ENCODE data around the gene PRB2. TPM values are rescaled to one million over a fixed set of nuclear protein-coding genes. Genes with fewer than 3 reads are reported as not detected.

The PRB2 gene
- total RNA-seq, 2 donors from 2014 or later, result not detected

- H3K4me3 Mint-ChIP-seq, result no peak overlapping the region
- peaks cover 2% of the 10 kb centered on the region for H3K36me3 Mint-ChIP-seq (ENCODE audit: low read depth)
- ATAC-seq, result no peak
These were observed 47.6 kb downstream of the PRB2 start for GRCh38 chr12:11347810-11348209.

GRCh38 chr12:11344500-11344899 lies 50.9 kb downstream of the PRB2 start:
- no peak for ATAC-seq
- H3K4me3 Mint-ChIP-seq, result no peak overlapping the region

More at GRCh38 chr12:11347810-11348209, 47.6 kb downstream of the PRB2 start:
- no peak overlapping the region for H3K27ac Mint-ChIP-seq
- no peaks in the 10 kb centered on the region for H3K4me1 Mint-ChIP-seq
- peaks cover 6% of the 10 kb centered on the region for H3K27me3 Mint-ChIP-seq
- H3K9me3 ChIP-seq (ENCODE audit: control insufficient read depth, low read length, poor library complexity, severe bottlenecking), result no peaks in the 10 kb centered on the region
- no peak for DNase-seq

More at GRCh38 chr12:11344500-11344899, 50.9 kb downstream of the PRB2 start:
- Mint-ChIP-seq H3K27ac (no peak overlapping the region), H3K4me1 (no peaks in the 10 kb centered on the region), H3K36me3 (ENCODE audit: low read depth) (peaks cover 2% of the 10 kb centered on the region), H3K27me3 (no peaks in the 10 kb centered on the region)
- H3K9me3 ChIP-seq (ENCODE audit: control insufficient read depth, low read length, poor library complexity, severe bottlenecking), result no peaks in the 10 kb centered on the region
- no peak for DNase-seq

Other genes with a start within 250 kb of the PRB2 start
- 1 to 10 TPM; 9.1 to 9.2 TPM for gene SMIM10L1, start 224.4 kb downstream of the PRB2 start, total RNA-seq
- not detected for gene TAS2R42, start 208.6 kb downstream of the PRB2 start, total RNA-seq
- gene PRB3, start 125.9 kb downstream of the PRB2 start, total RNA-seq, result not detected
- gene PRB4, start 85.1 kb downstream of the PRB2 start, total RNA-seq, result not detected